HEK293T (cell line): ENCODE data around the gene SNTB2.

ENCODE experiments used
- ELF4 ChIP-seq: fragments of 450-650 bp; IDR thresholded peaks from 2 replicates; pipeline ENCODE4 v1.6.1; 2017; ENCODE audit warnings: antibody characterized with exemption
- FOXK2 ChIP-seq: fragments of 450-650 bp; IDR thresholded peaks from 2 replicates; pipeline ENCODE4 v1.6.1; 2016; ENCODE audit warnings: mild to moderate bottlenecking
- HDGF ChIP-seq: fragments of 450-650 bp; IDR thresholded peaks from 2 replicates; pipeline ENCODE4 v1.6.1; 2017; ENCODE audit warnings: antibody characterized with exemption, borderline replicate concordance
- L3MBTL2 ChIP-seq: fragments of 450-650 bp; conservative IDR thresholded peaks from 2 replicates; pipeline ENCODE4 v1.6.1; 2016; ENCODE audit warnings: mild to moderate bottlenecking
- SP1 ChIP-seq: fragments of 450-650 bp; IDR thresholded peaks from 2 replicates; pipeline ENCODE4 v1.6.1; 2017
- SUZ12 ChIP-seq: fragments of 450-650 bp; IDR thresholded peaks from 2 replicates; pipeline ENCODE4 v1.6.1; 2016; ENCODE audit warnings: mild to moderate bottlenecking
- TARDBP ChIP-seq: fragments of 450-650 bp; IDR thresholded peaks from 2 replicates; pipeline ENCODE4 v1.6.1; 2016
- ZNF384 ChIP-seq: fragments of 450-650 bp; IDR thresholded peaks from 2 replicates; pipeline ENCODE4 v1.6.1; 2016

- TF ChIP-seq TARDBP (no peak), L3MBTL2 (no peak), SUZ12 (no peak), FOXK2 (no peak), HDGF (no peak), ELF4 (no peak), ZNF384 (no peak), SP1 (no peak)
These were observed 137.1 kb downstream of the SNTB2 start for GRCh38 chr16:69324013-69324531.
